HUES48 (cell line): ENCODE data around the gene SERGEF.

Experiments used
- H3K27ac ChIP-seq: one replicate; pipeline ENCODE4 v1.7.0; 2013; ENCODE audit warnings: low read depth, low read length, inconsistent platforms
- H3K27me3 ChIP-seq: 2 replicates; pipeline ENCODE4 v1.6.1; 2013; ENCODE audit warnings: mild to moderate bottlenecking, low read length; ENCODE audit not compliant: control insufficient read depth, insufficient read depth
- H3K36me3 ChIP-seq: 2 replicates; pipeline ENCODE4 v1.6.1; 2013; ENCODE audit warnings: low read length; ENCODE audit not compliant: control insufficient read depth, insufficient read depth
- H3K4me1 ChIP-seq: 2 replicates; pipeline ENCODE4 v1.6.1; 2013; ENCODE audit warnings: mild to moderate bottlenecking, low read length; ENCODE audit not compliant: control insufficient read depth, insufficient read depth
- H3K4me3 ChIP-seq: 2 replicates; pipeline ENCODE4 v1.5.1; 2013; ENCODE audit warnings: mild to moderate bottlenecking, low read depth, low read length
- H3K9ac ChIP-seq: 2 replicates; pipeline ENCODE4 v1.6.1; 2013; ENCODE audit warnings: mild to moderate bottlenecking, low read depth, low read length, moderate library complexity
- H3K9me3 ChIP-seq: 2 replicates; pipeline ENCODE4 v1.6.1; 2013; ENCODE audit warnings: low read length; ENCODE audit not compliant: control insufficient read depth, insufficient read depth

The SERGEF gene

DNA sequence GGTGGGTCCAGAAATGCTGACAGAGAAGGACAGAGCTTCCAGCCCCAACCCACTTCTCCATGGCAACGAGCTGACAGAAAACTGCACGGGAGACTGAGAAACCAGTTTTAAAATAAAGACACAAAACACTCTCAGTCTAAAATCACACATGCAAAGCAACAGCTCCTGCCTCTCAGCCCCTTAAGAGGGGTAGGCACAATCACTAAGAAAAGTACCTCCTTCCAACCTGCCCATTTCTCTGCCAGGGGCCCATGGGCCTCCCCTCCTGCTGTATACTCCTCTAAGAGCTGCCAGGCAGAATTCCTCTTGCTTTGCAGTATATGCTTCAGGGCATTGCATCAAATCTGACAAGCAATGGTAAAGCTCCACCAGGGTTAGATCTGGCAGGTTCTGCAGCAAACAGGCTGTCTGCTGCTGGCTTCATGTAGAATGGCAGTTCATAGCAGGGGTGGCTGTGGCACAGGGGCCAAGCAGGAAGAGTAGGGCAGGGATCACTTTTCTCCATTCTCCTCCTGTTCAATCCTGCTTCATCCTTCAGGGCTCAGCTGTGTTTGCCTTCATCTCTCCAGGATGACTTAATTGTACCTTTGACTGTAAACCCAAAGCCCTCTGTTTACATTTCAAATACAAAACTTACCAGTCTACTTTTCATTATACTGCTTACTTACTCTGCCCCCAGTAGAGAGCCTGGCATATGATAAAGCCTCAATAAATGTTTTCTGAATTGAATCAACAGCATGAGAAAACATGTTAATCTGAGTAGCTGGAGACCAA, 200.6 kb downstream of the SERGEF start:
- Histone ChIP-seq H3K9me3 (no peaks in the 10 kb centered on the region), H3K9ac (no peak overlapping the region), H3K27me3 (no peaks in the 10 kb centered on the region), H3K4me3 (no peak overlapping the region), H3K27ac (no peak overlapping the region), H3K4me1 (no peaks in the 10 kb centered on the region), H3K36me3 (no peaks in the 10 kb centered on the region)

DNA sequence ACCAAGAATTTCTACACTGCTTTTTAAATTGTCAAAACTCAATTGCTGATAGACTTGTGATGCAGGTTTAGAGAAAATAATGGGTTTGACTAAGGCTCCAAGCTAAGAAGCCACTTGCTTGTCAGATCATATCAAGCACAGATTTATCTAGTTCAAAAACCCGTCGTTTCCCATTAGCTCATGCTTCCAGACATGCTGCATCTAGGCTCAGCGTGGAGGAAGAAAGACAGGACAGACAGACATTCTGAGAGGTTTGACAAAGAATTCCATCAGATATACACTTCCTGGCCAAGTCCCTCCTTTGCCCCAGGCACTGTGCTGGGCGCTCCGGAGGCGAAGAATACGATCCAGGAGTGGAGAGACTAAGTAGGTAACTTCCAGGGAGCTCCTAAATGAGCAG, 201.5 kb downstream of the SERGEF start:
- Histone ChIP-seq H3K9ac (no peak overlapping the region), H3K27me3 (no peaks in the 10 kb centered on the region), H3K9me3 (no peaks in the 10 kb centered on the region), H3K4me1 (no peaks in the 10 kb centered on the region), H3K27ac (no peak overlapping the region), H3K4me3 (no peak overlapping the region), H3K36me3 (no peaks in the 10 kb centered on the region)

DNA sequence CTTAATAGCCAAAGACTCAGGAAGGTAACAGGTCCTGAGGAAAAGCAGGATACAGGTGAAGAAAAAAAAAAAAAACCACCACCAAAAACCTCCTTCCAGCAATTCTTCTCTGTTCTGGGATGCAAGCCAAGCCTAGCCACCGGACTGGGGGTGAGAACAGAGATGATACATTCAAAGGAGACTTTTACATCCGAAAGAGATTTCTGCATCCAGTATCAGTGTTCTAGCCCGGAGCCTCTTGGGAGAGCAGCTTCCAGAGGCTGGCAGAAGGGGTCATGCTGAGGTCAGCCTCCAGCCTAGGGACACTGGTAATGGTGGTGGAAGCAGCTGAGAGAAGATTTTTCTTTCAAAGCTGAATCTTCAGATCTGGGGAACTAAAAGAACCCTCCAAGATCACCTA, 202.1 kb downstream of the SERGEF start:
- no peak overlapping the region for H3K27ac ChIP-seq
- no peaks in the 10 kb centered on the region for H3K36me3 ChIP-seq
- H3K4me1 ChIP-seq, result no peaks in the 10 kb centered on the region
- H3K9me3 ChIP-seq, result no peaks in the 10 kb centered on the region
- H3K4me3 ChIP-seq, result no peak overlapping the region
- H3K27me3 ChIP-seq, result no peaks in the 10 kb centered on the region
- H3K9ac ChIP-seq, result no peak overlapping the region

DNA sequence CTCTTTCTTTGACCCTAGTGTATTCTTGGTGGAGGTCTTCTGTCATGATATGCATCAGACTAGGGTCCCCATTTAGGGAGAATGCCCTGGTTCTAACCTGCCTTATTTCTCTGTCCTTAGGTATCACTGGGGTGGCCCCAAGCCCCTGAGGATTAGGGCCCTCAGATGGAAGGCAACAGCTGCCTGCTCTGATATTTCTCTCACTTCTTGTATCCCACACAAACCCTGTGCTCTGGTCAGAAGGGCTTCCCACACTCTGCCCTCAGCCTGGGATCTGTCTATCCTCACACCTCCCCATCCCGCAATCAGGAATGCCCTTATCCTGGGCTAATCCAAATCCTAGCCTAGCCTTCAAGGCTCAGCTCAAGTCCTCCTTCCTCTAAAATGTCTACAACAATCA, 202.8 kb downstream of the SERGEF start:
- Histone ChIP-seq H3K9ac (no peak overlapping the region), H3K4me3 (no peak overlapping the region), H3K36me3 (no peaks in the 10 kb centered on the region), H3K27ac (no peak overlapping the region), H3K9me3 (no peaks in the 10 kb centered on the region), H3K27me3 (no peaks in the 10 kb centered on the region), H3K4me1 (no peaks in the 10 kb centered on the region)

DNA sequence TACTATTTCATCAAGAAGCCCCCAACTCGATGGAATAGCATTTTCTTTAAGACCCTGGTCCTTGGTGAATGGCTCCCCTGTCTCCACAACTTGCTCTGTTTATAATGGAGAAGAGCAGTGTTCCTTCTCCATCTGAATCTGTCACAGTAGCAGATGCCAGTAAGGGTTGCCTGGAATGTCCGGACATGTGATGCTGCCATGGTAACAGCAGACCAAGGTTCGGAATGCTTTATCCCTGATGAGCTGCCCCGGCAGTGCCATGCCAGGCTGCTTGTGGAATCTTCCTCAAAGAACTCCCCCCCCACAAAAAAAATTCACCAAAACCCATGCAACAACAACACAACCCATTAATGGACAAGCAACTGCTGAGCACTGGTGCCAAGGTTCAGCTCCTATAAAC, 205.8 kb downstream of the SERGEF start:
- Histone ChIP-seq H3K27ac (no peak overlapping the region), H3K9ac (no peak overlapping the region), H3K9me3 (no peaks in the 10 kb centered on the region), H3K36me3 (no peaks in the 10 kb centered on the region), H3K4me1 (peaks cover 3% of the 10 kb centered on the region), H3K27me3 (no peaks in the 10 kb centered on the region), H3K4me3 (no peak overlapping the region)

DNA sequence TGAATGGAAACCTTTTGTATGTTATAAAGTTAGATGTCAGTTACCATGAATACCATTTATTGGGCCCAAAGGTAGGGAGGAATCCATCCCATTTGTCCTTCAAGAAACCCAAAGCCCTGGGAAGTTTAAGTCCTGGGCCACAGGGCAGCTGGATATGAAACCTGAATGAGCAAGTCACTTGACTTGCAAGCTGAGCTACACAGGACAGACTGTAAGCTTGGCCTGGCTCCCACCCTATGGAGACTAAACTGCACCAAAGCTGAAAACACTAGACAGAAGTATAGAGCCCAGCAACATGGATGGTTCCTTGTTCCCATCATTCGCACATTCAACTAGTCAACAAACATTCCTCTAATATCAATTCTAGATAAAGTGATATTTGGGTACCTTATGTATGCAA, 207.0 kb downstream of the SERGEF start:
- Histone ChIP-seq H3K4me1 (peaks cover 11% of the 10 kb centered on the region), H3K36me3 (no peaks in the 10 kb centered on the region), H3K4me3 (no peak overlapping the region), H3K27ac (no peak overlapping the region), H3K9ac (no peak overlapping the region), H3K9me3 (no peaks in the 10 kb centered on the region), H3K27me3 (no peaks in the 10 kb centered on the region)

DNA sequence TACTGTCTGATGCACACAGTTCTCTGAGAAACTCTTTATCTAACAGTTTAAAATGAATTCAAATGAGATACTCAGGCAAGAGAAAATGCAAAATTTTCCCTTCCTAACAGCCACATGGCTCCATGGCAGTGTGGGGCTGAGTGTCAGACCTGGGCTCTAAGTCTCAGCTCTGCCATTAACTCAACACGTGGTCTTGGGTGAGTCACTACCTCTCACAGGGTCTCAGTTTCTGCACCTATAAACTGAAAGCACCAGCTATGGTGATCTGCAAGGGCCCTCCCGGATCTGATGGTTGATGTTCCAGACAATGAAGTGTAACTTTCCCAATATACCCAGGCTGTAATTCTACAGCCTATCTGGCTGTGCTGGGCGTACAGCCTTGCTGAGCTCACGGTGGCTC, 207.8 kb downstream of the SERGEF start:
- peaks cover 11% of the 10 kb centered on the region for H3K4me1 ChIP-seq
- no peak overlapping the region for H3K4me3 ChIP-seq
- H3K9ac ChIP-seq, result no peak overlapping the region
- no peaks in the 10 kb centered on the region for H3K9me3 ChIP-seq
- no peak overlapping the region for H3K27ac ChIP-seq
- no peaks in the 10 kb centered on the region for H3K27me3 ChIP-seq
- no peaks in the 10 kb centered on the region for H3K36me3 ChIP-seq

DNA sequence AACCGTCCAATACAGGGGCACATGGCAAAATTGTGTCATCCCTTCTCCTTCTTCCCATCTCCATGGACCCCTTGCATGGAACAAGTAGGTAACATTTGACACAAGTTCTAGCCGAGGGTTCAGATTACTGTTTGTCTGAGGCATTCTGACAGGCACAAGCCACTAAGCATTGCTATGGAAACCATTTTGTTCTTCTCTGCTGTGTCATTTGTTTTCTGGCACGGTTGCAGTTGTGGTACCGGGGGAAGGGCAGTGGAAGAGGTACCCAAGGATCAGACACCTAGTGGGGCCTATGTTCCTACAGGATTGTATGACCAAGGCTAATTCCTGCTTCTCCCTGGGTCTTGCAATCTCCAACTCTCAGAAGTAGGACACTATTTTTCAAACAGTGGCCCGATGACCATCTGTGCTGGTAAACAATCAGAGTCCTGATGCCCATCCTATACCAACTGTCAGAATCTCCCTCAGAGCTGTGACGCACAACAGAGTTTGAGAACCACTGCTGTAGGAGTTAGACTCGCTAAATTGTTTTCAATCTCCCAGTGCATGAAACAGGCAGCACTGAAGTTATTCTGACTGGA, 209.0 kb downstream of the SERGEF start:
- Histone ChIP-seq H3K4me3 (no peak overlapping the region), H3K9ac (no peak overlapping the region), H3K9me3 (no peaks in the 10 kb centered on the region), H3K27ac (no peak overlapping the region), H3K4me1 (peaks cover 11% of the 10 kb centered on the region), H3K36me3 (no peaks in the 10 kb centered on the region), H3K27me3 (no peaks in the 10 kb centered on the region)

DNA sequence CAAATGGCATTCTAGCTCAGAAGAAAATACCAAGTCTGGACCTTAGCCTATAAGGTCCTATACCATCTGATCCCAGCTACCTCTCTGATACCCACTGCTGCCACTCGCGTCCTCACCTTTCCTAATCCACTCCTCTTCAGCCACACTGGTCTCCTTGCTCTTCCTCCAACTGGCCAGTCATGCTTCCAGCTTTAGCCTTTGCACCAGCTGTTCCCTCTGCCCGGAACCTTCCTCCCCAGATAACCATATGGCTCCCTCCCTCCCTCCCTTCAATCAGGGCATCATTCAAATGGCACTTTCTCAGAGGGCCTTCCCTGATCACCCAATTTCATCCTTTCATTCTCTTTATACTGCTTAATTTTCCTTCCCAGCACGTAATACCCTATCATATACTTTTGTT, 210.4 kb downstream of the SERGEF start:
- no peaks in the 10 kb centered on the region for H3K27me3 ChIP-seq
- no peaks in the 10 kb centered on the region for H3K9me3 ChIP-seq
- H3K4me1 ChIP-seq, result peaks cover 11% of the 10 kb centered on the region
- no peak overlapping the region for H3K27ac ChIP-seq
- no peaks in the 10 kb centered on the region for H3K36me3 ChIP-seq
- H3K4me3 ChIP-seq, result no peak overlapping the region
- no peak overlapping the region for H3K9ac ChIP-seq

DNA sequence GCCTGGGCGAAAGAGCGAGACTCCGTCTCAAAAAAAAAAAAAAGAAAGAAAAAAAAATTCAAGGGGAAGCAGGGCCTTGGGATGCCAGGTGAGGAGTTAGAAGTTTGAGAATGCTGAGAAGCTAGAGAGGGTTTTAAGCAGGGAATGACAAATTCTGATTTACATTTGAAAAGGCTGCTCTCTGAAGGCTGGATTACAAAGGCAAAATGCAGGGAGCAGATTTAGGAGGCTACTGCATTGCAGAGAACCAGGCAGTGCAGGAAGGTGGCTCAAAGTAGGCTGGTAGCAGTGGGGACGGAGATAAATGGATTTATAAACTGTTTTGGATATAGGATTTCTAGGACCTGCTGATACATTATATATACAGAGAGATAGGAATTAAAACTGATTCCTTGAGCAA, 211.7 kb downstream of the SERGEF start:
- no peak overlapping the region for H3K27ac ChIP-seq
- no peak overlapping the region for H3K9ac ChIP-seq
- no peaks in the 10 kb centered on the region for H3K27me3 ChIP-seq
- H3K36me3 ChIP-seq, result no peaks in the 10 kb centered on the region
- no peak overlapping the region for H3K4me3 ChIP-seq
- H3K9me3 ChIP-seq, result no peaks in the 10 kb centered on the region
- H3K4me1 ChIP-seq, result peaks cover 11% of the 10 kb centered on the region

DNA sequence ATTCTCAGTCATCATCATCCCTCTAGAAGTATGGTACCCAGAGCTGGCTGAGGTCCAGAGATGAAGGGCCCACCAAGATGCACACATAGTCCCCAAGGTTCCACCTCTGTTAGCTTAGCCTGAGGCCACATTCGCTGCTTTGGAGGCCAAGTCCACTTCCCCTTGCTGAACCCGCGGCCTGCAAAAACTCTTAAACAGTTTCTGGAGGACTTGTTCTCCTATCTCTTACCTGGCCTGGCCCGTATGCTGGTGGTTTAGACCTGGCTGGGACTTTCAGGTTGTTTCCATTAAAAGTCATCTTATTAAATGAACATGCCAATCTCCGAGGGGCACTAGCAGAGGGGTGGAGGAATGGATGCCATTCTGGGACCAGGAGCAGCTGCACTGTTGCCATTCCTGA, 213.7 kb downstream of the SERGEF start:
- no peaks in the 10 kb centered on the region for H3K27me3 ChIP-seq
- H3K36me3 ChIP-seq, result no peaks in the 10 kb centered on the region
- no peak overlapping the region for H3K27ac ChIP-seq
- H3K9ac ChIP-seq, result no peak overlapping the region
- H3K4me1 ChIP-seq, result peaks cover 11% of the 10 kb centered on the region
- no peak overlapping the region for H3K4me3 ChIP-seq
- no peaks in the 10 kb centered on the region for H3K9me3 ChIP-seq
